K562 (cell line): ENCODE results near the gene CDCP1. TPM values are rescaled to one million over a fixed set of nuclear protein-coding genes. Genes with fewer than 3 reads are reported as not detected.
A peak's percentile ranks its signal among the peaks of the same experiment; 100 is the strongest.

ENCODE experiments used
- E2F1 ChIP-seq: sonication (generic); formaldehyde crosslinking; IDR thresholded peaks from 2 replicates; pipeline ENCODE4 v1.8.1; 2023; ENCODE audit warnings: mild to moderate bottlenecking, missing genetic modification reagents, moderate library complexity
- FOXK1 ChIP-seq: sonication (generic); formaldehyde crosslinking; IDR thresholded peaks from 2 replicates; pipeline ENCODE4 v1.8.0; 2022; ENCODE audit warnings: missing genetic modification reagents, mild to moderate bottlenecking, borderline replicate concordance
- GABPB2 ChIP-seq: fragments of 250-450 bp; sonication (Bioruptor Pico); conservative IDR thresholded peaks from 2 replicates; pipeline ENCODE4 v1.5.1; 2021; ENCODE audit warnings: mild to moderate bottlenecking
- GTF2B ChIP-seq: IDR thresholded peaks from 2 replicates; pipeline ENCODE4 v1.6.1; 2011; ENCODE audit not compliant: insufficient read length; ENCODE audit errors: extremely low read depth
- MAFF ChIP-seq: IDR thresholded peaks from 2 replicates; pipeline ENCODE4 v1.6.1; 2012; ENCODE audit warnings: low read length, improper control_type of control experiment
- MBD2 ChIP-seq: sonication (generic); IDR thresholded peaks from 2 replicates; pipeline ENCODE4 v1.6.1; 2016; ENCODE audit warnings: low read depth, borderline replicate concordance
- PCBP1 ChIP-seq: fragments of 200-400 bp; formaldehyde crosslinking; IDR thresholded peaks from 2 replicates; pipeline ENCODE4 v1.6.1; 2018; ENCODE audit warnings: mild to moderate bottlenecking, low read depth, low read length; ENCODE audit not compliant: poor library complexity, severe bottlenecking
- PHB2 ChIP-seq: fragments of 450-650 bp; IDR thresholded peaks from 2 replicates; pipeline ENCODE4 v1.6.1; 2017; ENCODE audit warnings: low read depth
- SETDB1 ChIP-seq: IDR thresholded peaks from one replicate; pipeline ENCODE4 v1.6.1; 2012; ENCODE audit warnings: low read length, control low read depth, inconsistent platforms
- SMARCA5 ChIP-seq: fragments of 450-650 bp; IDR thresholded peaks from 2 replicates; pipeline ENCODE4 v1.6.1; 2016
- SP2 ChIP-seq: IDR thresholded peaks from 2 replicates; pipeline ENCODE4 v1.6.1; 2011; ENCODE audit warnings: mild to moderate bottlenecking, low read depth, low read length, moderate library complexity; ENCODE audit not compliant: poor library complexity, severe bottlenecking; ENCODE audit errors: extremely low read depth
- SREBF1 ChIP-seq: fragments of 150-350 bp; IDR thresholded peaks from 2 replicates; pipeline ENCODE4 v1.6.1; 2014; ENCODE audit warnings: antibody characterized with exemption, low read depth, low read length, borderline replicate concordance
- TFE3 ChIP-seq: fragments of 450-650 bp; formaldehyde crosslinking; IDR thresholded peaks from 2 replicates; pipeline ENCODE4 v1.4.0; 2020; ENCODE audit warnings: mild to moderate bottlenecking, mixed read lengths
- TRIM24 ChIP-seq, 2 experiments: fragments of 450-650 bp; IDR thresholded peaks; 2 replicates each; pipeline ENCODE4 v1.6.1; 2016
- U2AF2 ChIP-seq: fragments of 200-400 bp; formaldehyde crosslinking; optimal IDR thresholded peaks from 2 replicates; pipeline ENCODE3; 2017; ENCODE audit warnings: low read depth, mild to moderate bottlenecking, low read length
- ZMIZ1 ChIP-seq, 2 experiments: fragments of 150-350 bp in 1 of 2; IDR thresholded peaks; 2 replicates each; pipeline ENCODE4 v1.6.1; 2012 to 2016; ENCODE audit warnings: low read depth in 2 of 2, low read length in 2 of 2, mild to moderate bottlenecking in 1 of 2, moderate library complexity in 1 of 2
- ZNF12 ChIP-seq: sonication (generic); formaldehyde crosslinking; IDR thresholded peaks from 2 replicates; pipeline ENCODE4 v1.4.0; 2020; ENCODE audit warnings: mild to moderate bottlenecking, missing genetic modification reagents
- ZNF395 ChIP-seq: fragments of 200-800 bp; sonication (Bioruptor generic); IDR thresholded peaks from 2 replicates; pipeline ENCODE4 v1.6.1; 2017; ENCODE audit warnings: missing genetic modification characterization, missing compliant biosample characterization
- polyA plus RNA-seq, 8 experiments: library from polyadenylated mRNA; depleted of rRNA in 4 of 8; stranded (reverse) in 5 of 8; unstranded in 3 of 8; fragments of >200 nt; fragmentation: Nextera tagmentation in 2 of 8; fragmentation: Illumina TruSeq in 1 of 8; extraction: Ambion mirVana in 2 of 8; extraction: Trizol in 1 of 8; gene quantifications; 2 replicates each; pipeline versions ENCODE4 v1.2.1 to v1.2.3, GENCODE V29; 2011 to 2014; ENCODE audit warnings: inconsistent platforms in 1 of 8, missing spikeins in 1 of 8
- total RNA-seq, 7 experiments: library from RNA; depleted of rRNA in 6 of 7; stranded (reverse); fragments of >200 nt in 6 of 7; fragmentation: Illumina TruSeq in 2 of 7; extraction: Trizol in 2 of 7; gene quantifications; 2 replicates each; pipeline versions ENCODE4 v1.2.1 to v1.2.3, GENCODE V29; 2011 to 2021; ENCODE audit warnings: low replicate concordance in 1 of 7

The CDCP1 gene
- total and polyA plus RNA-seq, 9 of the 15 experiments (the other 6 are each of a cell fraction or from before 2014, with no cell fraction given): 3.9 to 16.4 (median 5.2) TPM

- TF ChIP-seq GTF2B (no peak), PCBP1 (no peak), SETDB1 (no peak), MBD2 (no peak), FOXK1 (no peak), TFE3 (CRISPR knock-in tag) (no peak; the same call in 1 of the 2 replicates), PHB2 (no peak), ZNF395 (CRISPR knock-in tag) (peak; percentile 7; the same call in 1 of the 2 replicates), TRIM24 (IDR thresholded peaks at IDR 0.05) (0 out of 4 replicates have a peak, but pooled peaks of 1 of the 2 experiments have one; percentile 16), U2AF2 (no peak), MAFF (no peak), SREBF1 (no peak), ZMIZ1 (IDR thresholded peaks at IDR 0.05; ENCODE audit: low read depth in 2 of 2, low read length in 2 of 2) (no peak), GABPB2 (CRISPR knock-in tag) (0 out of 2 replicates have a peak, but pooled peaks have one; percentile 43), E2F1 (CRISPR knock-in tag) (no peak), SP2 (no peak), ZNF12 (CRISPR knock-in tag) (no peak), SMARCA5 (0 out of 2 replicates have a peak, but pooled peaks have one; percentile 35)
These were observed 41.2 kb downstream of the CDCP1 start (continued) for GRCh38 chr3:45104715-45105711.
